Measurements from ENCODE around the gene LRR1.
"Not testable (repeated sequence)": the region's sequence is repeated elsewhere in the genome, so short reads cannot be mapped to it uniquely, and the experiment has no call there.

Gene LRR1

DNA sequence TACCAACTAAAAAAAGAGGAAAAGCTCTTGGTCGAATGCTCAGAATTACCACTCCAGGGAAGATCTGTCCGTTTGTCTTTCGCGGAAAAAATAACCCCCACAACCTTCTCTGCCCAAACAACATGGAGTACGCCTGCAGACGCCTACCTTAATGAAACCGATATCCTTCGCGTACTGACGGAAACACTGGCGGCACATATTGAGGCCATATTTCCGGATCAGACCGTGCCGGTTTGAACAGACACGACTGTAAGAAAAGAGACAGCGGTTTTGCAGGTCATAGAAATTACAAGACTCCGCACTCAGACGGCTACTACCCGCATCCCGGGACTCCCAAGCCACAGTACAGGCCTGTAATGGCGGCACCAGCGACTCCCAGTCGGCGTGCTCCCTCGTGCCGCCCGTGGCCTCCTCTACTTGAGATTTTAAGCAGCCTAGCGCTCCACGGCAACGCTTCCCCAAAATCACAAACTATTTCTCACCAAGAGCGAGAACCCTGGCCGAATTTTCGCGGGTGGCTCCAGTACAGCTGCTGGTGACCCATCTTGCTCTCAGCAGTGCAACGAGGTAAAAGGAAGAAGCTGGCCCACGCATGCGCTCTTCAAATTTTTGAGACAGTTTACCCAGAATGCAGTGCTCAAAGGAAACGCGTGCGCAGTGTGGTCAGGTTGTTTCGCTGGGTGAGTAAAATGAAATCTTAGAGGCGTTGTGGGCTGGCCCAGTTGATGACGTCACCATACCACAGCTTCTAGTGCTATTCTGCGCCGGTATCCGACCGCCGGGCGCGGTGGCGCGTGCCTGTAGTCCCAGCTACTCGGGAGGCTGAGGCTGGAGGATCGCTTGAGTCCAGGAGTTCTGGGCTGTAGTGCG, 12.7 kb upstream of the LRR1 start, which contains the start of gene RPS29:
TSS of gene RPS29 (minus strand) at position 578 of the 870 bp plus-strand sequence. CDS start at position 544, 34 bp downstream.
- DNase-seq (ENCODE audit: low read depth in 2 of 2), result peak; percentile 95 to 98

DNA sequence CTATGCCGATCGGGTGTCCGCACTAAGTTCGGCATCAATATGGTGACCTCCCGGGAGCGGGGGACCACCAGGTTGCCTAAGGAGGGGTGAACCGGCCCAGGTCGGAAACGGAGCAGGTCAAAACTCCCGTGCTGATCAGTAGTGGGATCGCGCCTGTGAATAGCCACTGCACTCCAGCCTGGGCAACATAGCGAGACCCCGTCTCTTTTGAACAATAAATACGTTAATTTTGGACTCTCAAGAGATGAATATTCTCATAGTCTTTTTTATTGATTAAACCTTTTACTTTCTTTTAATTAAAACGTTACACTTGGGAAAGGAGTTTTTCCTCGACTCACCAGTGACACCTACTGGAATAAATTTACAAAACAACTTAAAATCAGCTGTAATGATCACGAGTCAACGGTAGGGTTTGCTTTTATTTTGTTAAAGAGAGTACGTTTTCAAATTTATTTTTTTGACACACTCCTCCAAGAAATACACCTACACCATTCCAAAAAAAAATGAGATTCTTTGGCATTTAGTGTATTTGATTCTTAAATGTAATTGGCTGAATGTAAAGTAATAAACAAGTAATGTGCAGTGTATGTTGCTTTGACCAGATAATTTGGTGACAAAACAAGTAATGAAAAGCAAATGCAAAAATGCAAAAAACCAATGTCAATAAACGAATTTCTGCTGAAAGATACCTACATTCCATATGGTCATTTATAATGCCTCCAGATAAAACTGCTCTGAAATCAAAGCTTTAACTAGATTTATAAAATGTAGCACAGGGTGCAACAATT, 11.9 kb upstream of the LRR1 start:
- DNase-seq (ENCODE audit: low read depth in 2 of 2), result peak in 1 of 2 donors; percentile 32

DNA sequence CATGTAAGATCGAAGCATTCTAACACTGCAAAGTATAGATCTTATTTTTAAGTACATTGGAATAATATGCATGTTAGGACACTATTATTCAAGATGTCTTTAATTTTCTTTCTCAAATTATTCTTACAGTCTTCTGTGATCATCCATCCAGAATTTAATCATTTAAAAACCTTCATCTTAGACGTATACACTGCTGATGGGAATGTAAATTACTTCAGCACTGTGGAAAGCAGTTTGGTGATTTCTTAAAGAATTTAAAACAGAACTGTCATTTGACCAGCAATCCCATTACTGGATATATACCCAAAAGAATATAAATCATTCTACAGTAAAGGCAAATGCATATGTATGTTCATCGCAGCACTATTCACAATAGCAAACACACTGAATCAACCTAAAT, 9.4 kb upstream of the LRR1 start:
- no peak for DNase-seq (ENCODE audit: low read depth in 2 of 2)

DNA sequence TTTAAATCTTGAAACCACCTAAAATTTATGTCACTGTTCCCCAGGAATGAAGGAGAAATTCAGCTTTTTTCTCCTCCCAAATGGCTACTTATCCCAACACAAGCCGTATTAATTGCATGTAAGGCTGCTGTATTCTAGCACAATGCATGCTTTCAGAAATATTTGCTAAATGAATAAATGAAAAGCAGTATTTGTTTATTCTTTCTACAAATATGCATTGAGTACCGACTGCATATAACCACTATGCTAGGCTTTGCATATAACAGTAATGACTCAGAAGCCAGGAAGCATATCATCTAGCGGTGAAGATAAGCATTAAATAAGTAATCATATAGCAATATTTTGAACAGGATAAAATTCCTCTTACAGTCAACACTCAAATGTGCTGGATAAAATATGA, 5.7 kb upstream of the LRR1 start:
- DNase-seq (ENCODE audit: low read depth in 2 of 2), result no peak

DNA sequence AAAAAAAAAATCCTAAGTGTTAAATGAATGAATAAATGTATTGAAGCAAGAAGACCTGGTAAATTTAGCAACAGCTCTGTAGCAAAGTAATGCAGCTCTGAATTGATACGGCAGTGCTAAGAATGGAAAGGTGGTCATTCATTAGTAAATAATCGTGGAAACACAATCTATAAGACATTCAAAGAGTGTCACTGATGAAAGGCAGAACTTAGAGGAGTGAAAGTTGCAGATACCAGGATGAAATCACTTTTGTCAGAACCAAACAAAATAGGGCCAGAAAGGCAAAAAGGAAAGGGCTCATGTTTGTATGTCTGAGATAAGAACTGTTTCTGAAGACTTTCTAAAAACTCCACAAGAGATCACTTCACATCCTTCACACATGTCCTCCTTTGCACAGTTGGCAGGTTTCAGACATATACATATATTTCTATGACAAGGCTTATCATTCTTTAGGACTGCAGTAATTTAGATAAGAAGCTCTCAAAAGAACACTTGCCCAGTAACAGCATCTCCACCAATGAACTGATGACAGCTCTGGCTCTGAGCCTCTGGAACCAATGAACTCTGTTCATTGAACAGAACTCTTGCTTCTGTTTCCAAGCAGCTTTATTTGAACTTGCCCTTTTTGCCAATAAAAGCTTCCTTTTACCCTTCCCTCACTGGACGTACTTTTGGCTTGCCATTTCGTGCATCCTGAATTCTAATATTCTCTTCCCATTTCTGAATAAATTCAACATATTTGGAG, 4.2 kb upstream of the LRR1 start:
- no peak for DNase-seq (ENCODE audit: low read depth in 2 of 2)

DNA sequence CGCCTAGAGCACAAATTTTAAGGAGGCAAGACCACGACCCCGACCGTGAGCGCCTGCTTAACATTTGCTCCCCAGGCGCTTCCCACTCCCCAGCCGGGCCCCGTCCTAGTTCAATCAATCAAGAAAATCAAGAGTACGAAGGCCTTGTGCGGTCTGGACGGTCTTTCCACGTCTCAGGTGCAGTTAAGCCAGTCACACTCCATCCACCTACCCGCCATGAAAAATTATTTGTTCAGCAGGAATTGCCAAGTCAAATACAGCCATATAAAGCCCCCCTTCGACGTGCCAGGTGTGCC, 603 bp upstream of the LRR1 start:
- no peak for DNase-seq (ENCODE audit: low read depth in 2 of 2)

GRCh38 chr14:49607583-49607982, 8.8 kb downstream of the LRR1 start:
- no peak for DNase-seq (ENCODE audit: low read depth in 2 of 2)

DNA sequence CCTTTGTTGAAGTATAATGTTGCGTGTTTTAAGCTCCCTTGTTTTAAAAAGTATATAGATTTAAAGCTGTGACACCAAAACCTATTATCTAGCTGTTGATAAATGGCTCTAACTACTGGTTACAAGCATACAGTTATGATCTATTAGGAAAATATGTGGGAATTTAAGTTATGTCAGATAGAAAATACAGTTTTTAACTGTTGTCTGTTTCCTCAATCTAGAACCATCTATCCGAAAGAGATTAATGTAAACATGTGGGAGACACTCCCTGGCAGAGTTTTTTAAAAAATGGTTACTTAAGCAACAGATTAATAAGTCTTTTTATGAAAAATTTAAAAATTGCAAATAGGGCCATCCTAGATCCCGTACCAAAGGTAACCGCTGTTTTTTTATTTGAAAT, 13.5 kb downstream of the LRR1 start:
- no peak for DNase-seq (ENCODE audit: low read depth in 2 of 2)

DNA sequence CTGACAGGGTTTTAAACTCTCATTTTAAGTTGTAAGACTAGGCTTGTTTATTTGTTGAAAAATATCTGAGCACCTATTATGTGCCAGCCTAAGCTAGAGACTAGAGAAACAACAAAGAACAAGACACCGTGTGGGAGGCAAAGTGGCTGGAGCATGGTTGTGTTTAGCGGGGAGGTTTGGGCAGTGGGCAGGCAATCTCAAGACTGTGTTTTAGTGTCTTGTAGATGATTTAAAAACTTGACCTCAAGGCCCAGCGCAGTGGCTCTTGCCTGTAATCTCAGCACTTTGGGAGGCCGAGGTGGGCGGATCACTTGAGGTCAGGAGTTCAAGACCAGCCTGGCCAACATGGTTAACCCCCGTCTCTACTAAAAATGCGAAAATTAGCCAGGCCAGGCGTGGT, 13.9 kb downstream of the LRR1 start:
- no peak for DNase-seq (ENCODE audit: low read depth in 2 of 2)

GRCh38 chr14:49614196-49614595, 15.5 kb downstream of the LRR1 start:
- no peak for DNase-seq (ENCODE audit: low read depth in 2 of 2)

GRCh38 chr14:49615776-49616175, 17.0 kb downstream of the LRR1 start:
- no peak for DNase-seq (ENCODE audit: low read depth in 2 of 2)

DNA sequence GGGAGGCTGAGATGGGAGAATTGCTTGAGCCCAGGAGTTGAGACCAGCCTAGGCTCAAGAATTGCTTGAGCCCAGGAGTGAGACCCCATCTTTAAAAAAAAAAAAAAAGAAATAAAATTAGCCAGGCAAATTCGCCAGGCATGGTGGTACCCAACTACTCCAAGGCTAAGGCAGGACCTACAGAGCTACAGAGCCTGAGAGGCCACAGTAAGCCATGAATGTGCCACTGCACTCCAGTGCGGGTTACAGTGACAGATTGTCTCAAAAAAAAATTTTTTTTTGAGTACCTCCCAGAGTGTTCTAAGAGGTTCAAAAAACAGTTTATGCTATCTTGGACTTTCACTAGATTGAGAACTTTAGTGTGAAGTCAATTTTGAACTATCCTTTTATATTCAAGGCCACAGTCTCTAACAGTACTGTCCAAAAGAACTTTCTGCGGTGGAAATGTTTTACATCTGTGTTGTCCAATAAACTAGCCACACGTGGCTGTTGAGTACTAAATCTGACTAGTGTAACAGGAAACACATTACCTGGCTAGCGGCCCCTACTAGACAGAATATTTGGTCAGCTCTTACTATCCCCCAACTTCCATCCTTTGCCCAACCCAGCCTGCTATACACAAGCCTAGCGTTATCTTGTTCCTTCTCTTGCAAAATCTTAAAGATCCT, 19.2 kb downstream of the LRR1 start:
- DNase-seq (ENCODE audit: low read depth in 2 of 2), result no peak

- not testable (repeated sequence) for DNase-seq (ENCODE audit: low read depth in 2 of 2)
Measured at GRCh38 chr14:49619273-49619672, 20.5 kb downstream of the LRR1 start.

DNA sequence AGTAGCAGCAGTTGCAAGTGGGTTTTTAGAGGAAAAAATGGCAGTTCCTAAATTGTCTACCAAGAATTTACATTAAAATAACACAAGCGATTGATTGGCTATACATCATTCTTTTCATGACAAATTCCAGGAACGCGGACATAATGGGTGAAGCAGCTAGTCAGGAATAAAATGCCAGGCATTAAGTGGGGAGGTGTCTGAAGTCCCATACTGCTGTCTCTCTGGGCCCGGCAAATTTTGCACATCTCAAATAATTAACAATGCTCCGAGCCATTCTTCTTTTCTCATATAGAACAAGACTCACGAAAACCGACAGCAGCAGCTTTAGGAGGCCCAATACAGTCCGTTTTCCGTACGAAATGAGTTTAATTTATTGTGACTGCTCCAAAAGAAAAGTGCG, 21.0 kb downstream of the LRR1 start:
- DNase-seq (ENCODE audit: low read depth in 2 of 2), result no peak

DNA sequence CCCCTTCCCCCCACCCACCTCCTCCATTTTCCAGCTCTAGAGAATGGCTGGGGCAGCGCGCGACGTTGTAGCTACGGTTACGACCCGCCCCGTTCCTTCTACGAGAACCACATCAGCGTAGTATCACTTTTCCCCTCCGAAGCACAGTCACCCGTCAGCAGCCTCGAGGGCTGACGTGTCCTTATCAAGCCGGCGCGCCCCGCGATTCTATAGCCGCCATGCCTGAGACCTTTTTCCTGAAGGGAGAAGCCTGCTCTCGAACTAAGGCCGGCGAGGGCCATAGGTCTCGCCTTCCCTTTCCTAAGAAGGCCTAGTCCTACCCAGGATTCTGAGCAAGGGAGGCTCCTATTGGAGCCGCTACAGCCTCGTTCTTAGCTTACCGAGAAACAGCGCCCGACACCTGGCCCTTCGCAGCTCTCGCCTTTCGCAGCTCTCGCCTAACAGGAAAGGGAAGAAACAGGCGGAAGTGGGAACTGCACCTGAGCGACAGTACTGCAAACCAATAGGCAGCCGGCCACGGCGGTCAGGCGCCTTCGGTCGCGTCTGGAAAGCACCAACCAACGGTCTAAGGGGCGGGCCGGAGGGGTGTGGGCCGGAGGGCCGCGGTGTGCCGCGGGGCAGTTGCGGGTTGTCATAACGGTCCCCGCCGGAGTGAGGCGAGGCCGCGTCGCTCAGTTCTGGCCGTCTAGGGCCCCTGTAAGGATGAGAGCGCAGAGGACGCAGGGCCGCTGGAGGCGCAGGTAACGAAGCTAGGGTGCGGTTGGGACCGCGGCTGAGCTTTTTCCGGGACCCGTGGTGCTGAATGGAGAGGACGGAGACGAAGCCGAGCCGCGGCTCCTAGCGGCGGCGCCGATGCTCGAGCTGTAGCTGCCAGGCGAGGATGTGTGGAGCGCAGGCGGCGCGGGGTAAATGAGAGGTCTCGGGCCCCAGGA, 21.7 kb downstream of the LRR1 start, which contains the start of the genes MGAT2 and RPL36AL:
TSS of gene MGAT2 (plus strand) at position 618 of the 932 bp plus-strand sequence. CDS start 470 bp downstream, outside the sequence.
TSS of gene RPL36AL (minus strand) at position 445 of the 932 bp plus-strand sequence. CDS start 1,522 bp downstream, outside the sequence.
- DNase-seq (ENCODE audit: low read depth in 2 of 2), result peak; percentile 90 to 93

DNA sequence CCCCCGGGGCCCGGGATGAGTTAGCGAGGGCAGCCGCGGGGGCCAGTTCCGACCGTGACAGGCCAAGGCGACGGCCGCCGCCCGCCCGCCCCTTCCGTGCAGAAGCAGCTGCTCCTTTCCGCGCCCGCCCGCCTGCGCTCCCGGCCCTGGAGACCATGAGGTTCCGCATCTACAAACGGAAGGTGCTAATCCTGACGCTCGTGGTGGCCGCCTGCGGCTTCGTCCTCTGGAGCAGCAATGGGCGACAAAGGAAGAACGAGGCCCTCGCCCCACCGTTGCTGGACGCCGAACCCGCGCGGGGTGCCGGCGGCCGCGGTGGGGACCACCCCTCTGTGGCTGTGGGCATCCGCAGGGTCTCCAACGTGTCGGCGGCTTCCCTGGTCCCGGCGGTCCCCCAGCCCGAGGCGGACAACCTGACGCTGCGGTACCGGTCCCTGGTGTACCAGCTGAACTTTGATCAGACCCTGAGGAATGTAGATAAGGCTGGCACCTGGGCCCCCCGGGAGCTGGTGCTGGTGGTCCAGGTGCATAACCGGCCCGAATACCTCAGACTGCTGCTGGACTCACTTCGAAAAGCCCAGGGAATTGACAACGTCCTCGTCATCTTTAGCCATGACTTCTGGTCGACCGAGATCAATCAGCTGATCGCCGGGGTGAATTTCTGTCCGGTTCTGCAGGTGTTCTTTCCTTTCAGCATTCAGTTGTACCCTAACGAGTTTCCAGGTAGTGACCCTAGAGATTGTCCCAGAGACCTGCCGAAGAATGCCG, 22.6 kb downstream of the LRR1 start:
- DNase-seq (ENCODE audit: low read depth in 2 of 2), result peak in 1 of 2 donors; percentile 57

DNA sequence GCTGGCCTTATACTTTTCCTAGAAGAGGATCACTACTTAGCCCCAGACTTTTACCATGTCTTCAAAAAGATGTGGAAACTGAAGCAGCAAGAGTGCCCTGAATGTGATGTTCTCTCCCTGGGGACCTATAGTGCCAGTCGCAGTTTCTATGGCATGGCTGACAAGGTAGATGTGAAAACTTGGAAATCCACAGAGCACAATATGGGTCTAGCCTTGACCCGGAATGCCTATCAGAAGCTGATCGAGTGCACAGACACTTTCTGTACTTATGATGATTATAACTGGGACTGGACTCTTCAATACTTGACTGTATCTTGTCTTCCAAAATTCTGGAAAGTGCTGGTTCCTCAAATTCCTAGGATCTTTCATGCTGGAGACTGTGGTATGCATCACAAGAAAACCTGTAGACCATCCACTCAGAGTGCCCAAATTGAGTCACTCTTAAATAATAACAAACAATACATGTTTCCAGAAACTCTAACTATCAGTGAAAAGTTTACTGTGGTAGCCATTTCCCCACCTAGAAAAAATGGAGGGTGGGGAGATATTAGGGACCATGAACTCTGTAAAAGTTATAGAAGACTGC, 23.4 kb downstream of the LRR1 start:
- DNase-seq (ENCODE audit: low read depth in 2 of 2), result no peak

GRCh38 chr14:49623387-49623786, 24.6 kb downstream of the LRR1 start:
- DNase-seq (ENCODE audit: low read depth in 2 of 2), result no peak

Measured in stimulated activated CD8-positive, alpha-beta memory T cell treated with anti-CD3 and anti-CD28 coated beads, Interleukin-7, amount 100 ng/mL, for 4 hours (primary cell).